HG03460 (cell line): ENCODE data around the gene COMMD10.
A peak's percentile ranks its signal among the peaks of the same experiment; 100 is the strongest.

Experiments
- ATAC-seq: cut with Tn5 transposase; IDR thresholded peaks from one replicate; pipeline ENCODE4 v1.9.1; 2021; ENCODE audit not compliant: unreplicated experiment

Gene COMMD10

DNA sequence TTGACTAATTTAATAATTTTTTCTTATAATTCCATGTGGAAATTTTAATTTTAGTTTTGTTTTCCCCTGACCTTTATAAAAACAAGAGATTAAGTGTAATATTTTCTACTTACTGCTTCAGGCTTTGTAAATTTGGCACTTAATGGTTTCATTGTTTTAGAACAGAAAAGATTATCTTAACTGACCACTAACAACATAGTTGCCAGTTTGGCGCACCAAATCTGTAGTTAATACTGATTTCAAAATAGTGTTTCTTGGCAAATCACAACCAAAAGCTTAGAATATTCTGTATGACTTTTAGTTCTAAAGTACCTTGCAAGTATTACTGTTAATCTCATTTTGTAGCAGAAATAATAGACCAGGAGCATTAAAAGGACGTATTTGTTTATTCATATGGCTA, 124.3 kb downstream of the COMMD10 start:
- ATAC-seq = no peak

DNA sequence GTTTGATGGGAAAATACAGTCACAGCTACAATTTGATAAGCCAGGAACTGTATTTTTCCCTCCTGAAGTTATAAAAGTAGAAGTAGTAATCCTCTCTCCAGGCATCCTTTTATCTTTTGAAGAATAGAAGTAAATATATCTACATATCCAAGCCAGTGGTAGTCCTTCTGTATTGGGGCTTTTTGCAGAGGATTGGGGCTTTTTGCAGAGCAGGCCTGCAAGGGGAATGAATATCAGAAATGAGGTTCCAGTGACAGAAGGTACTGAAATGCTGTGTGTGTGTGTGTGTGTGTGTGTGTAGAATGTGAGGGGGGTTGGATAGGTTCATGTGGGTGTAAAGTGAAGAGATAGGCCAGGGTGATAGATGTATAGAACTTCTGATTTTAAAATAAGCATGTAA, 127.4 kb downstream of the COMMD10 start:
- ATAC-seq = no peak

DNA sequence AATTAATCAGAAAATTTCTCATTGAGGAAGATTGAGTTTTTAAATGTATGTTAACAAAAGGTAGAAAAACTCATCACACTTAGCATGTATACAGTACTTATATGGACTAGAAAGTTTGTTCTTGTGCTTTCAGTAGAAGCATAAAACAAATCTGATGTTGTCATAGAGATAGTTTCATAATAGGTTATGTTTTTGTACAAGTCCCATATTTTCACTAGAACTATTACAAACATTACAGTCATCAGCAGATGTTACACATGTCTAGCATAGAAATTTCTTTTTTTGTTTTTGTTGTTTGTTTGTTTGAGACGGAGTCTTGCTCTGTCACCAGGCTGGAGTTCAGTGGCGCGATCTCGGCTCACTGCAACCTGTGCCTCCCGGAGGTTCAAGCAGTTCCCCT, 131.4 kb downstream of the COMMD10 start:
- no peak for ATAC-seq

DNA sequence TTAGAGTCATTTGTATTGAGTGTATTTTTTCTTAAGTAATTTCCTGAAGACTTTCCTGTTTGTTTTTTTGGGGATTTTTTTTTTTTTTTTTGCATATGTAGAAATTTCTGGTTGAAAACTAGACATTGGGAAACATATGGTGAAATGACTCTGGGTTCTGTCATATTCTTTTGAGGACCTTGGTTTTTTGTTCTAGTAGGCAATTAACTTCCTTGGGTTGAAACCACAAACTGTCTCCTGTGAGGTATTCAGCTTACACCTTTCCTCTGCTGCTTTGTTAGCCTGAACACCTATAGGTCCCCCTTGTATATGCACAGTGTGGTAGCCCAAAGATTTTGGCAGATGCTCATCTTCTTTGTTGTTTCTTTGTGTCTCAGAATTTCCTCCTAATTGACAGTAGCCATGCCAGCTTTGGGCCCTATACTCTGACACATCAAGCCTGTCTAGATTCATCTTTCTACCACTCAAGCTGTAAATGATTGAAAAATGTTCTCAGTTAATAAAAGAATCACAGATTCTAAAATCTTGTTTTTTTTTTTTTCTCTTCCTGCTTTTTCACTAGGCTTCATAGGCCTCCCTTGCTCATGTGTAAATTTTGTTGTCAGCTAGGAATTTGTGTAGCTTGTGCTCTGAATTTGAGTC, 140.6 kb downstream of the COMMD10 start:
- no peak for ATAC-seq

DNA sequence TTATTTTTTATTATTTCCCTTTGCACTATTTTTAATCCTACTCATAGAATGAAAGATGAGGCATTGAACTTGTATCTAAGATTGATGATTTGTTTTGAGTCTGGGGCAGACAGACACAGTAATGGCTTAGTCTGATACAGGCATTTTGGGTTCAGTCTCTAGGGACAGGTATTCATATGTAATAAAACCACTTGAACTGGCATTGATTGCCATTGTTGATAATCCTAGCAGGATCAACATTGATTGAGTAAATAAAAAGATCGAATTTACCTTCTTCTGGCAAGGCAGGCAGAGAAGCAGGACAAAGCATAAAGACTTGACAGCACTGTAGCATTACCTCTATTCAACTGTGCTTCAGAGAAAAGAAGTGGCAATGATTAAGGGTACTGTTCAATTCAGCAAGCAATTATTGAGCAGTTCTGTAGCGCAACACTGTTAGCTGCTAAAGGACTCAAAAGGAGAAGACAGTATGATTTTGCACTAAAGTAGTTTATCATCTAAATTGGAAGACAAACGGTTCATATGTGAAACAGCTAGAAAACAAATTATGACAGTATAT, 144.4 kb downstream of the COMMD10 start:
- no peak for ATAC-seq

DNA sequence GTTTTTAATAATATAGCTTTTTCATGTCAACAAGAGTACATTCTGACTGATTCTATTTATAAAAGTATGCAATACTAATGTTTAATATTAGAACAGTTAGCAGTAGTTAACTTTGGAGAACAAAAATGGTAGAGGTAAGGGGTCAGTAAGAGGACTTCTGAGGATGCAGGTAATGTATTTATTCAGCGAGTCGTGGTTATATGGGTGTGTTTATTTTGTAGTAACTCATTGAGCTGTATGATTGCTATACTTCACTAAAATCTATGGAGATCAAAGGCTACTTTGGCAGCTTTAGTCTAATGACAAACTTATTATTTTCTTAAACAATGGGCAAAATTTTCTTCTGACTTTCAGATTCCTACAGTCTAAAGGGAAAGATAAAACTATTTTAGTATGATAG, 146.5 kb downstream of the COMMD10 start:
- ATAC-seq = no peak

DNA sequence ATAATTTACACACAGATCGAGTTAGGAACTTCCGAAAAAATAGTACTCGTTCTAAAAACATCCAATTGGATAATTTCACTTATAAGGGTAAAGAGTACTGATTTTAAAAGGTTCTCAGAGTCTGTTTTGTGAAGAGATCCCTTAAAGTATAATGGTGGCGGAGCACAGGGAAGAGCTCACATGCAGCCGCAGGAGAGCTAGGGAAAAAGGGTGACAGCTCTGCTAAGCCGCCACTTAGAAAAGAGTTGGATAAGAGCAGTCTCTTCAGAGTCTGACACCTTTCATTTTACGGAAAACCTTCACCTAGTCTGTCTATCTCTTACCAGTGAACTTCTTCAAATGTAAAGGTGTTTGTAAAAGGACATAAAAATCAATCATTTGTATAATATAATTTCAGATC, 149.9 kb downstream of the COMMD10 start:
- ATAC-seq = no peak

DNA sequence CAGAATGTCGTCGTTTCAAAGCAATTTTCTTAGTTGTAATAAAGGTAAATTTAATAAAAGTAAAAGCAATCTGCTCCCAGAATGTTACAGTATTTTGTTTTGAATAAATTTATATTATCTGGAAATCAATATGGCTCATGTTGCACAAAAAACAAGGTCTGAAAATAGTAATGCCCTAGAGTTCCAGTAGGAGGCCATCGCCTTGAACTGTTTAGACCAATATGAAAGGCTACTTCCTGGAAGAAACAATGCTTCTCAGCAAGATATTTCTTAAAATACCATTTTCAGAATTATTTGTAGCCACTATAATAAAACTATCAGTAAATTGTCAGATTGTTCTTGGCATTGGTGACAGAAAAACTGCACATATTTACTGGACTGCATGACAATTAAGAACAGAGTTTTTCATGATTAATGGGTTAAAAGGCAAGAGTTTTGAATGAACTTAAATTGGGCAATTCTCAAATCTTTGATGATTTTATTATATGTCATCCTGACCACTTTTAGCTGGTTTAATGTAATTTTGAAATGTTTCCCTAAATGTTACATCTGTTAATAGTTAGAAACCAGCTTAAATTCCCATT, 153.2 kb downstream of the COMMD10 start:
- no peak for ATAC-seq

DNA sequence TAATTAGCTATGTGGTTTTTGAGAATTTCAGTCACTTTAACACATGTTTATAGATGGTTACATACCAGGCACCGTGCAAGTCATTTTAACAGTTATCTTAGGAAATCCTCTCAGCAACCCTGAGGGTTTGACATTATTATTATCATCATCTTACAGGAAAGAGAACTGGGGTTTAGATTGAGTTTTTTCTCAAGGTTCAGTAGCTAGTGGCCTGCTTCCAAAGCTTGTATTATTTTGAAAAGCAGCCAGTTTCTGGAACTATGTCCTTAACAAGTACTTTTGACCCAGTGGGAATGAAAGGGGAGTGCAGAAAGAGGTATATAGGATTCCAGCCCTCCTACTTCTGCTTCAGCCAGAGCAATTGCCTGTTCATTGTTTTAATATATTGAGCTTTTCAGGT, 157.5 kb downstream of the COMMD10 start:
- no peak for ATAC-seq

DNA sequence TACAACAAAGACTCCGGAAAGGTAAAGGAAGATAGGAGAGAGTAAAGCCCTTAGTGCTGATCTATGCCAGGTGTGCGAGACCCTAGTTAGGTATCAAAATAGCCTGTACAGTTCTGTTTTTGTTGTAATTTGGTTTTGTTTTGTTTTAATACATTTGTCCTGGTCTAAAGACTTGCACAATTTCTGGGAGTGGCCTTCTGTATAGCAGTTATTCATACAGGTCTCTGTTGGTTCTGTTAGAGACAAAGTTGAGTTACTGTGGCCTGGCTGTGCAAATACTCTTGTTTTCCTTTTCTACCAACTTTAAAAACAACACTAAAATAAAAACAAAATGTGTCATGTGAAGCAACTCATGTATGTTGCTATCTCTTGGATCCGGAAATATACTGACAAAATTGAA, 163.6 kb downstream of the COMMD10 start:
- ATAC-seq = no peak

DNA sequence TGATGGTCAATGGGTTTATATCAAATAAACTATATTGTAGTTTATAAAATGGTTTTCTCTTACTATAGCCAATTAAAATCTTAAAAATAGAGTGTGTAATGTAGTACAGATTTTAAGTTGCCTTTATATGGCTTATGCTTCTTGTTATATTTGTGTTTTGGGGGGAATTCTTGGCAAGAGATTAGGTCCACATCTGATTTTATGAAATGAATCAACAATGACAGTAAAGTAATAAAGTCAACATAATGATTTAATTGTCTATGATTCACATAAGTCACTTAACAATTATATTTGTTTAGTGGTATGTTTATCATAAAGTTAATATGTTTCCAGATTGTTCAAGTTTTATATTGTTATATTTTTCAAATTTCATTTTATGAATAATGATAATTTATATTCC, 164.8 kb downstream of the COMMD10 start:
- no peak for ATAC-seq

DNA sequence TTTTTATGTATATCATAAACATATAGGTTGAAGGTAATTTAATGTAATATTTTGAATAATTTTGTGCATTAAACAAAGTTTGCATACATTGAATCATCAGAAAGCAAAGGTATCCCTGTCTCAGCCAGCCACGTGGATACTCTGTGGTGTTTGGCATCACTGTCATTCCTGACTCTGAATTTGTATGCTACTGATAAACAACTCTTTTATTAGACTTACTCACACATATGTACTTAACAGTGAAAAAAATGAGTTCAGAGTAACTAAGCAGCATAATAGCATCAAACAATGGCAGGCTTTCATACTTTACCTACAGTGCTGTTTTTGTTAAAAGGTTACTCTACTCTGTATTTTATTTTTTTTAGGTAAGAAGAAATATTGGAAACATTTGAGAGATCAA, 171.9 kb downstream of the COMMD10 start:
- no peak for ATAC-seq

DNA sequence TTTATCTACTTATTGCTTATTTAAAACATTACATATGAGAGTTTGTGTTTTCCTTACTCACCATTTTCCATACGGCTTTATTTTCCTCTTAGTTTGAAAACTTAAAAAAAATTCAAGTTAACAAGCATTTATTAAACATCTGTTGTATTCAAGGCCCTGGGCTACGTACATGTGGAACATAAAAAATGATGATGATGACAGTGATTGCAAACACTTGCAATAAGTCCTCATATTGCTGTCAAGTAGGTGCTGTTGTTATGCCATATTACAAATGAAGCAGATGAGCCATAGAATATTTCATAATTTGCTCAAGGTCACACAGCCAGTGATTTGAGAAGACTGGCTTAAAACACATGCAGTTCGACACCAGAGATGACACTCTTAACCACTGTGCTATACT, 180.6 kb downstream of the COMMD10 start:
- no peak for ATAC-seq

DNA sequence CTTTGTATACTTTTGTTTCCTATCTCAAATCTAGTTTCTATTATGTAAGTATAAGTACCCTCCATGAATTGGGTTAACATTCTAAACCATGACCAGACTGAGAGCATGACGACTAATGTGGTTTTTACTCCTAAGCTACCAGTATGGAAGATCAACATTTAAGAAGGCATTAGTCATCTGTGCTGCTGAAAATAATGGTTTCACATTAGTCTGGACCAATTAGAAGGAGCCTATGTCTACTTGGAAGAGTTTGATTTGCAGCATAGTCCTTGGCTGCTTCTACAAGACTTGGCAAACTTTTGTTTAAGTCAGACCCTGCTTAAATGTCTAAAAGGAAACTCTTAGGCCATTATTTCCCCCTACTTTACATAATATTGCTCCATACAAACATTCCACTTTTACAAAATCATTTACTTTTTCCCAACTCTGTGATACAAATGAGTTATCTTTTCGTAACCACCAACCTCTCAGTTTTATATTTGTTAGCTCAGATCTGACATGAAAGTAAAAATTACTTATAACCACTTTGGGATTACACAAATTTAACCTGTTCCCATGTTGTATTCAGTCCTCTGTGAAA, 186.7 kb downstream of the COMMD10 start:
- ATAC-seq = no peak

DNA sequence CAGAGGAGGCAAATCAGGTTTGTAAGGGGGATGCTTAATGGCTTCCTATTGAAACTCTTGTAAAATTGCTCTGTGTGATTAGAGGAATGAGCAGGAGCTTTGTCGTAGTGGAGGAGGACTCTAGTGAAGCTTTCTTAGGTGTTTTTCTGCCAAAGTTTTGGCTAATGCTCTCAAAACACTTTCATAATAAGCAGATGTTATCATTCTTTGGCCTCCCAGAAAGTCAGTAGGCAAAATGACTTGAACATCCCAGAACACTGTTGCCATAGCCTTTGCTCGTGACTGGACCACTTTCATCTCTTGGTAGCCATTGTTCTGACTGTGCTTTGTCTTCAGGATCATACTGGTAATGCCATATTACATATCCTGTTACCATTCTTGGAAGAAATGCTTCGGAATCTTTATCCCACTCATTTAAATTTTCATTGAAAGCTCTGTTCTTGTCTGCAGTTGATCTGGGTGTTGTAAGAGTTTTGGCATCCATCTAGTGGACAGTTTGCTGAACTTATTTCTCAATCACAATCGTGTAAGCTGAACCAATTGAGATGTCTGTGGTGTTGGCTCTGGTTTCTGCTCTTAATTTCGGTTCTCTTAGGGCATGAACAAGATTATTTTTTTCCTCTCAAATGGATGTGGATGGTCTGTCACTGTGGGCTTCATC, 187.6 kb downstream of the COMMD10 start:
- no peak for ATAC-seq

DNA sequence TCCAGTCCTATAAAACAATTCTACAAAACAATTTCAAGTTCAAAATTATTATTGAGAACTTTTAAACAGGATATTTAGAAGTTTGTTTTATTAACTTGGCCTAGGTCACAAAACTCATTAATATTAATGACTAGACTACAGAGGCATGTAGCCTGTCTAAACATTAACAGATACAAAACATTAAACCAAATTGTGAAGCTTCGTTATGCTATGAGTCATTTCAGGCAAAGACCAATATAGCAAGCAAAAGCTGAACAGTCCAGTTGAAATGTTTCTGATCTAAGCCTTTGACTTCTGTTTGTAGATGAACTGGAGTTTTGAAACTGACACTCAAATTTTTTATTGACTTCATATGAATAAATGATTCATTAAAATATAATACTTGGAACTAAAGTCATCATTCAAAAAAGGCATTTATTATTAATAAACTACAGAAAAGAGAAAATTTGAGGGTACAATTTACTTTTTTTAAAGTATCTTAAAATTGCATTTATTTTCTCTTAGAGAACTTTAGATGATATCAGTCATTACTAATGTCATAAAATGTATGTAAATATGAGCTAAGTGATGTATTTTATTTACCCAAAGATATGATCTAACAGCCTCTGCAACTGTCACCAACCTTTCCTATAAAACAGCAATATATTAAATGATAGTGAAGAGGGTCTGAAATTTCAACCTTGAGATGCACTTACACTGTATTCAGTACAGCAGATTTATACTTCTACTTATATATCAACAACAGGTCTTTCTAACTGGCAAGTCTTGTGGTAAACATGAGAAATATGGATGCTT, 188.8 kb downstream of the COMMD10 start:
- peak; percentile 99 for ATAC-seq

DNA sequence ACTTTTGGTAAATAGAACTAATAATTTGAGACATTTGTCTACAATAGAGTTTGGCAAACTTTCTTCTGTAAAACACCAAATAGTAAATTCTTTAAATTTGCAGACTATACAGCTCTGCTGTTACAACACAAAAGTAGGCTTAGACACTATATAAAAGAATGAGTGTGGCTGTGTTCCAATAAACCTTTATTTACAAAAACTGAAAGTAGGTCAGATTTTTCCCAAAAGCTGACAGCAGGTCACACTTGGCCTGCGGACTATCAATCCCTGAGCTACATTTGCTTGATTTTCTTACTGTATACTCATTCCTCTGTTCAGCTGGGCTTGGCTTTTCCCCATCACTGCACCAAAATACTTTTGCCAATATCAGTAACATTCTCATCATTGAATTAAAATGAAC, 189.4 kb downstream of the COMMD10 start:
- ATAC-seq = no peak

DNA sequence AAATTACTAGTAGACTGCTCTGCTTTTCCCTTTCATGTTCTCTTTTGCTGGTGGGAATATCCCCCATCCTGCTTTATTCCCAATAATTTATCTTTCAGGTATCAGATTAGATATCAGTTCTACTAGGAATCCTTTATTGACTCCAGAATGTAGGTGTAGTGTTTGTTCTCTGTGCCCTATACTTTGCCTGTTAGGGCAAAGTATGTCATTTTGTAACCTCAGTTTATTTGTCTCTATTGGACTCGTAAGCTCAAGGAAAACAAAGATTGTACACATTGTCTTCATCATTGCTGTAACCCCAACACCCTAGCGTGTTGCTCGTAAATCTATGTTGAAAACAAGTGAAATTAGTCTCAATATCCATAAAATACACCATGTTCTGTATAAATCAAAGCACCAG, 190.5 kb downstream of the COMMD10 start:
- ATAC-seq = no peak

DNA sequence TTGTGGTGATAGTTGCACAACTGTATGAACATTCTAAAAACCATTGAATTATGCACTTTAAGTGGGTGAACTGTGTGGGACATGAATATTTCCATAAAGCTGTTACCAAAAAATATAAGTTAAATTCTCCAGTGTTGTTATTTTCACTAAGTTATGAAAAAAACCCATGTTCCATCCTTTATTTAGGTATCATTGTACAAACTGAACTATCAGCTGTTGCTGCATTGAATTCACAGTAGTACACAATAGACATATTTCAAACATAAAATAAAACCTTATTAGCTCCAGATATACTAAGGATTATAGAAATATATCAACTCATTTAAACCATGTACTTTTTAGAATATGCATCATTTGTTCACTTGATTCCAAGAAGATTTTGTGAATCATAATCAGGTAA, 192.1 kb downstream of the COMMD10 start:
- ATAC-seq = no peak

DNA sequence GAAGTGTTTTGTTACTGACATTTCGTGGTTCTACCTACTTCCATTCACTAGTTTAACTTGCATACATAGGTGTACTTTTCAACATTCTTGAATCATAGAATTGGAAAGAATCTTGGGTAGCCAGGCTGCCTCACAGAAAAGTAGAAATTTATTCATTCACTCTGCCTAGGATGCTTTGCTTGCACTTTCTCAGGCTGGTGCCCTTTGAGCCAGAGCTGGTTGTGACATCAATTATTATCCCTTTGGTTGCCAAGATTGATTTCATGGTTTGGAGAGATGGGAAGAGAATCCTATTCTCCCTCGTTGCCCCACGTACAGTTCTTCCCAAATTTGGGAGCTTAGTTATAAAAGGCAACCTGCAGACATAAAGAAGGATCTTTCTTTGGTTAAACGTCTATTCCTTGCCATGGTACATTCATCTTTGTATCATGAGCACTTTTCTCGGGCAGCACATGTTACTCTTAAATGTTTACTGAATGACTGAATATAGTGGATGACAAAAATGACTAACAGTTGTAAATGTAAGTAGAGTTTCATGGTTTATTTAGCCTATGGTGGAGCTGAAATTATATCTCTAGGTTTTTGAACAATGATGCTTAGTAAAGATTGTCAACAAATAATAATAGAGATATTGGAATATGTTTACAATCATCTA, 195.5 kb downstream of the COMMD10 start:
- ATAC-seq = no peak

DNA sequence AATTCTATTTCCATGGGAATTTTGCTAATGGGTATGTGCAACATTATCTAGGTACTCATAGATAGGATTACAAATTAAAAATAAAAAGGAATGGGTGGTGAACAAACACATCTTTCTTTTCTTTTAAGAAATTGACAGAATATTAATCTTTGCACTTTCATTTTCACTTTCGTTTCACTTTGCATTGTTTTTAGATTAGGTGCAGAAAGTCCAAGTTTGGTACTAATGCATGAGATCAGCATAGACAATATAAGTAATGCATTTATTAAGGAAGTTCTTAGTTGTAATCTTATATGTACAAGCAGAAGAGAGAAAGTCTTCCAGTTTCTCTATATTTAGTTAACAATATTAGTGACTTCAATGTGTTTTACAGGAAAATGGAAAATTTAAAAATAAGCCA, 196.5 kb downstream of the COMMD10 start:
- no peak for ATAC-seq
